Tibial nerve (tissue), 4 donors: Measurements from ENCODE around the gene NCF2. TPM values are rescaled to one million over a fixed set of nuclear protein-coding genes. Genes with fewer than 3 reads are reported as not detected.

ENCODE experiments used
- DNase-seq, 2 donors: peaks; one replicate each; pipeline ENCODE4 v3.0.0-alpha.2; 2019; ENCODE audit warnings: low spot score in 2 of 2
- H3K27ac ChIP-seq, 4 donors: fragments of 200-600 bp; sonication (generic) in 3 of 4; one replicate each; pipeline ENCODE4 v1.5.1; 2017 to 2019; ENCODE audit warnings: mild to moderate bottlenecking in 1 of 4
- H3K27me3 ChIP-seq, 2 donors: fragments of 200-600 bp; sonication (generic) in 1 of 2; one replicate each; pipeline versions ENCODE4 v1.5.1 to v1.6.0; 2017 to 2019
- H3K36me3 ChIP-seq, 3 donors: fragments of 200-600 bp; sonication (generic); one replicate each; pipeline ENCODE4 v1.5.1; 2018 to 2019
- H3K4me1 ChIP-seq, 4 donors: fragments of 200-600 bp; sonication (generic) in 3 of 4; one replicate each; pipeline ENCODE4 v1.5.1; 2017 to 2019
- H3K4me3 ChIP-seq, 4 donors: fragments of 200-600 bp; sonication (generic) in 3 of 4; one replicate each; pipeline ENCODE4 v1.5.1; 2017 to 2019; ENCODE audit warnings: mild to moderate bottlenecking in 1 of 4, moderate library complexity in 1 of 4
- H3K9me3 ChIP-seq, 4 donors: fragments of 200-600 bp; sonication (generic) in 3 of 4; one replicate each; pipeline ENCODE4 v1.5.1; 2017 to 2019
- EP300 ChIP-seq, 2 donors: sonication (generic); formaldehyde crosslinking; IDR thresholded peaks; one replicate each; pipeline ENCODE4 v1.6.1; 2017; ENCODE audit warnings: antibody characterized with exemption in 2 of 2, mild to moderate bottlenecking in 1 of 2
- POLR2A ChIP-seq, 2 donors: fragments of 450-650 bp; IDR thresholded peaks; one replicate each; pipeline ENCODE4 v1.6.1; 2017; ENCODE audit warnings: antibody characterized with exemption in 2 of 2, mild to moderate bottlenecking in 2 of 2, moderate library complexity in 2 of 2
- WGBS, 2 donors: methylation state at CpG; one replicate each; pipeline ENCODE4 v1.1.5; 2018; 5-methylcytosine and 5-hydroxymethylcytosine counted together
- total RNA-seq, 4 donors: library from RNA; depleted of rRNA; stranded (reverse); fragments of >200 nt; gene quantifications; one replicate each; pipeline ENCODE4 v1.1.0, GENCODE V29; 2016
- TF ChIP-seq, protein P1 (sequence below), 5 experiments: fragments of 200-600 bp in 3 of 5; fragments of 450-650 bp in 2 of 5; sonication (generic) in 3 of 5; IDR thresholded peaks; one replicate each; pipeline ENCODE4 v1.5.1; 2016 to 2019; ENCODE audit warnings: antibody characterized with exemption in 5 of 5, mild to moderate bottlenecking in 3 of 5, moderate library complexity in 2 of 5

Gene NCF2
- total RNA-seq, 4 donors from 2014 or later = 9.6 to 21.0 (median 17.1) TPM

DNA sequence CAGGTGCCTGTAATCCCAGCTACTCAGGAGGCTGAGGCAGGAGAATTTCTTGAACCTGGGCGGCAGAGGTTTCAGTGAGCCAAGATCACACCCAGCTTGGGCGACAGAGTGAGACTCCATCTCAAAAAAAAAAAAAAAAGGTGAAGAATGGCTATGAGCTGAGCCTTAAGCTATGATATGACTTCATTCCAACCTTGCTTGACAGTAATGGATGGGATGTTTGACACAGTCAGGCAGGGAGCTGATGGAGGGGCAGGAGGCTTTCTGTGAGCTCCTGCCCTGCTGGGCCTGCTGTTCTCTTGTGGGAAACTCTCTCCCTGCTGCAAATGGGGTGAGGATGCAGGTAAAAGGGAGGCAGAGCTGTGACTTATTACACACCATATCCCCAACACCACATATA lies 27.6 kb downstream of the NCF2 start:
- WGBS, 2 donors = 96% methylated on average over 2 of the region's 2 CpGs
- no peak for DNase-seq
- H3K36me3 ChIP-seq = peaks cover 0 to 23% (median 0%) of the 10 kb centered on the region in 3 donors
- H3K4me3 ChIP-seq = no peak overlapping the region
- no peak for TF ChIP-seq POLR2A (IDR thresholded peaks at IDR 0.05)
- TF ChIP-seq, protein P1, sequence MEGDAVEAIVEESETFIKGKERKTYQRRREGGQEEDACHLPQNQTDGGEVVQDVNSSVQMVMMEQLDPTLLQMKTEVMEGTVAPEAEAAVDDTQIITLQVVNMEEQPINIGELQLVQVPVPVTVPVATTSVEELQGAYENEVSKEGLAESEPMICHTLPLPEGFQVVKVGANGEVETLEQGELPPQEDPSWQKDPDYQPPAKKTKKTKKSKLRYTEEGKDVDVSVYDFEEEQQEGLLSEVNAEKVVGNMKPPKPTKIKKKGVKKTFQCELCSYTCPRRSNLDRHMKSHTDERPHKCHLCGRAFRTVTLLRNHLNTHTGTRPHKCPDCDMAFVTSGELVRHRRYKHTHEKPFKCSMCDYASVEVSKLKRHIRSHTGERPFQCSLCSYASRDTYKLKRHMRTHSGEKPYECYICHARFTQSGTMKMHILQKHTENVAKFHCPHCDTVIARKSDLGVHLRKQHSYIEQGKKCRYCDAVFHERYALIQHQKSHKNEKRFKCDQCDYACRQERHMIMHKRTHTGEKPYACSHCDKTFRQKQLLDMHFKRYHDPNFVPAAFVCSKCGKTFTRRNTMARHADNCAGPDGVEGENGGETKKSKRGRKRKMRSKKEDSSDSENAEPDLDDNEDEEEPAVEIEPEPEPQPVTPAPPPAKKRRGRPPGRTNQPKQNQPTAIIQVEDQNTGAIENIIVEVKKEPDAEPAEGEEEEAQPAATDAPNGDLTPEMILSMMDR (IDR thresholded peaks at IDR 0.05) = no peak
- TF ChIP-seq EP300 (IDR thresholded peaks at IDR 0.05) = no peak
- H3K4me1 ChIP-seq = peaks cover 0 to 5% (median 0%) of the 10 kb centered on the region in 4 donors
- H3K9me3 ChIP-seq = no peaks in the 10 kb centered on the region
- H3K27ac ChIP-seq = no peak overlapping the region
- H3K27me3 ChIP-seq = no peaks in the 10 kb centered on the region

DNA sequence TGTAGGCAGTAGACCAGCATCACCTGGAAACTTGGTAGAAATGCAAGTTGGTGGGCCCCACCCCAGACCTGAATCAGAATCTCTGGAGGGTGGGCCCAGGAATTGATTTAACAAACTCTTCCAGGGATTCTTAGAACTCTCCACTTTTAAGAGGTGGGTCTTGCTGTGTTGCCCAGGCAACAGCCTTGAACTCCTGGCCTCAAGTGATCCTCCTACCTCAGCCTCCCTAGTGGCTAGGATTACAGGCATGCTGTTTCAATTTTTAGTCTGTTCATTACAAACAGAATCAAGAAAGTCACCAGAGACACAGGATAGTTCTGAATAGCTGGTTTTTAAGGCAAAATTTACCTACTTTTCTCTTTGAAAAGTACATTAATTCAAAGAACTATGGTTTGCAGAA lies 31.2 kb downstream of the NCF2 start:
- peaks cover 0 to 37% (median 0%) of the 10 kb centered on the region in 3 donors for H3K36me3 ChIP-seq
- no peak overlapping the region for H3K4me3 ChIP-seq
- no peak for DNase-seq
- no peaks in the 10 kb centered on the region for H3K4me1 ChIP-seq
- no peaks in the 10 kb centered on the region for H3K27me3 ChIP-seq
- H3K27ac ChIP-seq = no peak overlapping the region
- H3K9me3 ChIP-seq = no peaks in the 10 kb centered on the region
- TF ChIP-seq, protein P1 (IDR thresholded peaks at IDR 0.05) = no peak
- TF ChIP-seq POLR2A (IDR thresholded peaks at IDR 0.05) (no peak), EP300 (IDR thresholded peaks at IDR 0.05) (no peak)

DNA sequence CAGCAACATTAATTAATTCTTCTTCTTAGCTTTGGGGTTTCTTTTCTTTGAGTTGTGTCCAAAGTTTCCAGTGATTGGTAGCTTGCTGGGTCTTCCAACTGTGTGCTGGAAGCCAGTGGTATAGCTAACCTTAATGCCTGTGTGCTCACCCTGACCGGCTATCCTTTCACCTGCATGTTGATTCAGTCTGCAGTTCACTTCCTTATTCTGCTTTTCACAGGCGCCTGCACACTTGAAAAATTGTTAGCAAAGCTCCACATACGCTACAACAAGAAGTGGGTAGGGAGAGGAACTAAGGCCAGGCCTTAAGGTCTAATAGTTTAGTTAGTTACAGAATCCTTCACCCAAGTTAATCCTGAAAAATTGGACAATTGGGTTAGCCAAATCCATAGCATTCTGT lies 35.7 kb downstream of the NCF2 start:
- WGBS, 2 donors = 64 to 76% methylated on average over 3 of the region's 3 CpGs
- peaks cover 0 to 75% (median 0%) of the 10 kb centered on the region in 3 donors for H3K36me3 ChIP-seq
- TF ChIP-seq, protein P1 (IDR thresholded peaks at IDR 0.05) = no peak
- TF ChIP-seq POLR2A (IDR thresholded peaks at IDR 0.05) = no peak
- TF ChIP-seq EP300 (IDR thresholded peaks at IDR 0.05) = no peak

DNA sequence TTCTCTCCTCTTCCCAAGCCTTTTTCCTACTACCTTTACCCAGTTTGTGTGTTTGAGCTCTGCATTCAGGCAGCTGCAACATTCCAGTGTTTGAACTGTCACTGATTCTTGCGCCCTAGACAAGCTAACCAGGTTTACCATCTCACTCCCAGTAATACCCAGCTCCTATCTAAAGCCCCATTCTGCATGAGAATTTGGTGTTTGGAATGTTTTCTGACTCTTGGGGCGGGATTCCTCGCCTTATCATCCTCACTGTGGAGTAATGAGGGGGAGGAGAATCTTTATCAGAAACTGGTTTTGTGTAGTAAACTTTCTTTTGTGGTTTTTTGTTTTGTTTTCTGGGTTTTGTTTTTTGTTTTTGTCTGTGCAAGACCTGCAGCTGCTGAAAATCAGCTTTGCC lies 36.5 kb downstream of the NCF2 start:
- H3K27me3 ChIP-seq = no peaks in the 10 kb centered on the region
- 57 to 63% methylated on average over 3 of the region's 3 CpGs for WGBS, 2 donors
- no peaks in the 10 kb centered on the region for H3K9me3 ChIP-seq
- no peak for DNase-seq
- peaks cover 0 to 6% (median 0%) of the 10 kb centered on the region in 4 donors for H3K4me1 ChIP-seq
- peaks cover 0 to 75% (median 0%) of the 10 kb centered on the region in 3 donors for H3K36me3 ChIP-seq
- TF ChIP-seq EP300 (IDR thresholded peaks at IDR 0.05) = no peak
- TF ChIP-seq POLR2A (IDR thresholded peaks at IDR 0.05) = no peak
- TF ChIP-seq, protein P1 (IDR thresholded peaks at IDR 0.05) = no peak
- H3K4me3 ChIP-seq = no peak overlapping the region
- no peak overlapping the region for H3K27ac ChIP-seq

More for the DNA sequence above, 35.7 kb downstream of the NCF2 start:
- H3K9me3 ChIP-seq = no peaks in the 10 kb centered on the region
- H3K27ac ChIP-seq = no peak overlapping the region
- DNase-seq = no peak
- no peaks in the 10 kb centered on the region for H3K27me3 ChIP-seq
- no peak overlapping the region for H3K4me3 ChIP-seq
- H3K4me1 ChIP-seq = peaks cover 0 to 6% (median 0%) of the 10 kb centered on the region in 4 donors

DNA sequence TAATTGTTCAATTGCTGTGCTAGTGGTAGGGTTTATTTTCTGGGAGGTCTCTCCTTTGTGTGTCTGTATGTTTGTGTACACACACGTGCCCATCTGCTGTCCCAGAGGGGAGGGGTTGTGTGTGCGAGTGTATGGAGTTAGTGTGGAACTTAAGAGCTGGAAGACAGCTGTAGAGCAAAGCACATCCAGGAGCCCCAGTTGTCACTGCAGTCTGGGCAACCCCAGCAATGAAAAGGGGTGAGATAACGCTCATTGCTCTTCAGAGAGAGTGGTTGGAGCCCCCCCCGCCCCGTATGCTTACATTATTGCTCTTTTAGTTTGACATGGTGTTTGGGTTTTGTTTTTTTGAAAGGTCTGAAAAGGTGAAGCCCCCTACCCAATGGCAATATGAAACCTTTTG lies 36.9 kb downstream of the NCF2 start:
- no peak for TF ChIP-seq POLR2A (IDR thresholded peaks at IDR 0.05)
- no peak for TF ChIP-seq EP300 (IDR thresholded peaks at IDR 0.05)
- TF ChIP-seq, protein P1 (IDR thresholded peaks at IDR 0.05) = no peak
- H3K27ac ChIP-seq = no peak overlapping the region
- H3K36me3 ChIP-seq = peaks cover 0 to 75% (median 0%) of the 10 kb centered on the region in 3 donors
- no peaks in the 10 kb centered on the region for H3K9me3 ChIP-seq
- DNase-seq = no peak
- WGBS, 2 donors = 60 to 73% methylated on average over 5 of the region's 5 CpGs
- H3K4me3 ChIP-seq = no peak overlapping the region
- H3K4me1 ChIP-seq = peaks cover 0 to 6% (median 0%) of the 10 kb centered on the region in 4 donors
- H3K27me3 ChIP-seq = no peaks in the 10 kb centered on the region
